PC-3 (cell line): ENCODE measurements around the gene BTBD19. TPM values are rescaled to one million over a fixed set of nuclear protein-coding genes. Genes with fewer than 3 reads are reported as not detected.

Source experiments
- ATAC-seq: fragments of 200-7000 bp; cut with Tn5 transposase; 2 replicates; pipeline ENCODE4 v1.9.1; 2020; ENCODE audit warnings: mild to moderate bottlenecking, moderate library complexity
- BruUV-seq: library from RNA; stranded (reverse); fragments of 400-500 nt; replicated peaks from 2 replicates; lab custom pipeline; 2021; lab: Mats Ljungman, UMichigan
- CTCF ChIA-PET: fragments of 300-600 bp; sonication (Branson Sonifier 250); formaldehyde crosslinking; loops from one replicate; lab custom pipeline; 2022; ENCODE audit warnings: antibody characterized with exemption; lab: Charles Lee
- POLR2A ChIA-PET: fragments of 300-600 bp; sonication (Branson Sonifier 250); formaldehyde crosslinking; loops from one replicate; lab custom pipeline; 2022; ENCODE audit warnings: antibody characterized with exemption; ENCODE audit not compliant: unreplicated experiment; lab: Charles Lee
- DNase-seq: peaks from one replicate; pipeline ENCODE4 v3.0.0-alpha.2; 2015
- H2AFZ ChIP-seq: fragments of 300-600 bp; sonication (generic); 2 replicates; pipeline ENCODE4 v1.6.0; 2016; ENCODE audit warnings: antibody characterized with exemption, low read length
- H3F3A ChIP-seq: fragments of 300-600 bp; sonication (generic); one replicate; pipeline ENCODE4 v1.6.0; 2017; ENCODE audit warnings: antibody characterized with exemption, low read length, control low read depth, mild to moderate bottlenecking; ENCODE audit not compliant: unreplicated experiment
- H3K27ac ChIP-seq: fragments of 300-600 bp; sonication (generic); 2 replicates; pipeline ENCODE4 v1.5.1; 2016; ENCODE audit warnings: mild to moderate bottlenecking, low read length
- H3K27me3 ChIP-seq: fragments of 300-600 bp; sonication (generic); 2 replicates; pipeline ENCODE4 v1.6.1; 2016; ENCODE audit warnings: low read length, mixed read lengths
- H3K36me3 ChIP-seq: fragments of 300-600 bp; sonication (generic); 2 replicates; pipeline ENCODE4 v1.6.1; 2016; ENCODE audit warnings: low read depth, mixed run types, low read length, mixed read lengths
- H3K4me1 ChIP-seq: fragments of 300-600 bp; sonication (generic); 2 replicates; pipeline ENCODE4 v1.5.1; 2016; ENCODE audit warnings: low read length; ENCODE audit not compliant: insufficient read depth
- H3K4me2 ChIP-seq: fragments of 300-600 bp; sonication (generic); 2 replicates; pipeline ENCODE4 v1.6.0; 2016; ENCODE audit warnings: low read length
- H3K4me3 ChIP-seq: fragments of 300-600 bp; sonication (generic); 2 replicates; pipeline ENCODE4 v1.5.1; 2016; ENCODE audit warnings: mild to moderate bottlenecking, low read length, mixed read lengths
- H3K79me2 ChIP-seq: fragments of 300-600 bp; sonication (generic); 2 replicates; pipeline ENCODE4 v1.6.1; 2017; ENCODE audit warnings: low read length, mixed read lengths
- H3K9ac ChIP-seq: fragments of 300-600 bp; sonication (generic); 2 replicates; pipeline ENCODE4 v1.6.0; 2016; ENCODE audit warnings: mild to moderate bottlenecking, low read length
- H3K9me2 ChIP-seq: fragments of 300-600 bp; sonication (generic); replicated peaks from 2 replicates; pipeline ENCODE4 v1.6.1; 2016; ENCODE audit warnings: mixed run types, low read length, mixed read lengths
- H3K9me3 ChIP-seq: fragments of 300-600 bp; sonication (generic); 2 replicates; pipeline ENCODE4 v1.6.1; 2016; ENCODE audit warnings: low read length, mixed read lengths
- H4K20me1 ChIP-seq: fragments of 300-600 bp; sonication (generic); 2 replicates; pipeline ENCODE4 v1.6.1; 2016; ENCODE audit warnings: low read length, mixed read lengths
- EZH2 ChIP-seq: fragments of 300-600 bp; sonication (generic); IDR thresholded peaks from one replicate; pipeline ENCODE4 v1.6.1; 2017; ENCODE audit warnings: antibody characterized with exemption, mild to moderate bottlenecking, low read length; ENCODE audit not compliant: unreplicated experiment
- EZH2phosphoT487 ChIP-seq: fragments of 300-600 bp; sonication (generic); IDR thresholded peaks from 2 replicates; pipeline ENCODE4 v1.6.1; 2018; ENCODE audit warnings: mild to moderate bottlenecking, antibody characterized with exemption, low read length, borderline replicate concordance
- intact Hi-C: fragments of 100-400 bp; cut with micrococcal nuclease; formaldehyde crosslinking; loops from 2 replicates; pipeline ENCODE4 v1.9.0; 2023
- total RNA-seq: library from RNA; depleted of rRNA; stranded (reverse); fragments of >200 nt; gene quantifications from 2 replicates; pipeline ENCODE4 v1.2.3, GENCODE V29; 2014
- TF ChIP-seq, protein P1 (sequence below): fragments of 300-600 bp; sonication (generic); conservative IDR thresholded peaks from 2 replicates; pipeline ENCODE4 v1.5.1; 2017; ENCODE audit warnings: antibody characterized with exemption, low read depth, mild to moderate bottlenecking, low read length

BTBD19 gene
- total RNA-seq, 1 experiment from 2014 or later, result 0.58 TPM

DNA sequence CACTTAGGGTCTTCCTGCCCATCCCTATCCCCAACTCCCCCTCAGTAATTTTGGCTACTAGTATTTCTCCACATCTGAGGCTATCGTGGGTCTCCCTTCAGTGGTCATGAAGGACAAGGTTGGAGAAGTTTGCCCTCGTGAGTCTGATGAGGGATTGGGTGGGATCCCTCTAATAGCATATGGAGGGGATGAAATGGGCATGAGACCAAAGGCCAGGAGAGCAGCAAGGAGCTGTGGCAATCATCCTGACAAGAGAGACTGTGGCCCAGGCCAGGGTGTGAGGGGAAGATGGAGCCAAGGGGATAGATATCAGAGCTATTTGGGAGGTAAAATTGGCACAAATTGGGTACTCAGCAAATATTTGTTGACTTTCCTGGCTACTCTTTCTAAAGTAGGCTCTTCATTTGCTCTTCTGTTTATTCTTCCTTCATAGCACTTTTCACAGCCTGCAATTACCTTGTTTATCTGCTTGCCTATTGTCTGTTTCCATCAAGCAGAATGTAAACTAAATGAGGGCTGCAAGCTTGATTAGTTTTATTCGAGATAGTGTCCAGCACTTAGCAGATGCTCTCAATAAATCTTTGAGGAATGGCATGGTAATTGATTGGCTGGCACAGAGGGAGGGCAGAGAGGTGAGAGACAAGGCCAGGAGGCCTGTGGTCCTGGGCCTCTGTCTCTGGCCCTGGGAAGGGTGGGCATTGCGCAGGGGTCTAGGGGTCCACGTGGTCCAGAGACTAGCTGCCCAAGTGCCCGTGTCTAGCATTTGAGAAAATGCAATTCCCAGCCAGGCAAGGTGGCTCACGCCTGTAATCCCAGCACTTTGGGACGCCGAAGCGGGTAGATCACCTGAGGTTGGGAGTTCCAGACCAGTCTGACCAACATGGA, 9.6 kb upstream of the BTBD19 start:
- no peak overlapping the region for H3K4me3 ChIP-seq
- no peaks in the 10 kb centered on the region for H3K9me3 ChIP-seq
- ChIA-PET POLR2A (no interaction called here), CTCF (no interaction called here)
- H3F3A ChIP-seq, result no peaks in the 10 kb centered on the region
- DNase-seq, result no peak
- H3K9me2 ChIP-seq, result no peaks in the 10 kb centered on the region
- H3K27ac ChIP-seq, result no peak overlapping the region
- no peaks in the 10 kb centered on the region for H3K27me3 ChIP-seq
- peaks cover 22% of the 10 kb centered on the region for H3K79me2 ChIP-seq
- TF ChIP-seq EZH2 (no peak), EZH2phosphoT487 (no peak)
- TF ChIP-seq, protein P1, sequence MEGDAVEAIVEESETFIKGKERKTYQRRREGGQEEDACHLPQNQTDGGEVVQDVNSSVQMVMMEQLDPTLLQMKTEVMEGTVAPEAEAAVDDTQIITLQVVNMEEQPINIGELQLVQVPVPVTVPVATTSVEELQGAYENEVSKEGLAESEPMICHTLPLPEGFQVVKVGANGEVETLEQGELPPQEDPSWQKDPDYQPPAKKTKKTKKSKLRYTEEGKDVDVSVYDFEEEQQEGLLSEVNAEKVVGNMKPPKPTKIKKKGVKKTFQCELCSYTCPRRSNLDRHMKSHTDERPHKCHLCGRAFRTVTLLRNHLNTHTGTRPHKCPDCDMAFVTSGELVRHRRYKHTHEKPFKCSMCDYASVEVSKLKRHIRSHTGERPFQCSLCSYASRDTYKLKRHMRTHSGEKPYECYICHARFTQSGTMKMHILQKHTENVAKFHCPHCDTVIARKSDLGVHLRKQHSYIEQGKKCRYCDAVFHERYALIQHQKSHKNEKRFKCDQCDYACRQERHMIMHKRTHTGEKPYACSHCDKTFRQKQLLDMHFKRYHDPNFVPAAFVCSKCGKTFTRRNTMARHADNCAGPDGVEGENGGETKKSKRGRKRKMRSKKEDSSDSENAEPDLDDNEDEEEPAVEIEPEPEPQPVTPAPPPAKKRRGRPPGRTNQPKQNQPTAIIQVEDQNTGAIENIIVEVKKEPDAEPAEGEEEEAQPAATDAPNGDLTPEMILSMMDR, result no peak
- no peak overlapping the region for H2AFZ ChIP-seq
- H3K4me2 ChIP-seq, result no peak overlapping the region
- peaks cover 12% of the 10 kb centered on the region for H4K20me1 ChIP-seq
- peaks cover 16% of the 10 kb centered on the region for H3K4me1 ChIP-seq
- H3K36me3 ChIP-seq, result peaks cover 4% of the 10 kb centered on the region; the same call in 1 of the 2 replicates
- BruUV-seq, result no TSS peak
- no peak for ATAC-seq
- intact Hi-C loops, result no loop called here
- no peak overlapping the region for H3K9ac ChIP-seq

DNA sequence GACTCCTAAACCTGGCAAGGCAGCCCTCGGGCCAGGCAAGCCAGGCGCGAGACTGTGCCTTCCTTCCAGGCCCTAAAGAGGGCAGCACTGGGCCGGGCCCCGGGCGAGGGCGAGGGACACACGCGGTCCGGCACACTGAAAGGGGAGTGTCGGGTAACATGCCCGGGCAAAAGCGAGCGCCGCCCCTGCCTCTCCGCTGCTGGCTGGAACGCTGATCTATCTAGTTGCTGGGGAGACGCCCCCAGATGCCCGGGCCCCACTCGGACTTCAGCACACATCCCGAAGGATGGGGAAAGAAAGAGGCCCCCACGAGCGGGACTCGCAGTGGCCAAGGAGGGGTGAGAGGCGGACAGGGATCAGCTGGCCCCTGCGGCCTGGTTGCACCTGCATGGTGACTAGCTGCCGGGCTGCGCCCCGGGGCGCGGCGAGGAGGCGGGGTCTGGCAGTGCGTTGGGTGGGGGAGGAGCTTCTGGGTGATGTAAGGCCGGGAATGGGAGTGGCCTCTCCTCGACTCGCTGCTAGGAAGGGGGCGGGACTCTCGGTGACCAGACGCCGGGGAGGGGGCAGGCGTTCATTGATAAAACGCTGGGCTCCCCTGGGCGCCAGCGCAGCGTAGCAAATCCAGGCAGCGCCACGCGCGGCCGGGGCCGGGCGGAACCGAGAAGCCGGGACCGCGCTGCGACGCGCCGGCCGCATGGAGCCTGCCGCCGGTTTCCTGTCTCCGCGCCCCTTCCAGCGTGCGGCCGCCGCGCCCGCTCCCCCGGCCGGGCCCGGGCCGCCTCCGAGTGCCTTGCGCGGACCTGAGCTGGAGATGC, 8.3 kb upstream of the BTBD19 start, which contains the start of gene PLK3:
Gene PLK3, plus strand, starts transcription at position 608 of the 815 bp plus-strand sequence. Its CDS starts 87 bp downstream, at position 695.
- Histone ChIP-seq H3K36me3 (peaks cover 4% of the 10 kb centered on the region; the same call in 1 of the 2 replicates), H3F3A (no peaks in the 10 kb centered on the region), H3K27ac (peak within 1 kb of the TSS; percentile 77), H3K9me2 (no peaks in the 10 kb centered on the region), H3K9me3 (no peaks in the 10 kb centered on the region), H2AFZ (peak within 1 kb of the TSS; percentile 80), H3K4me1 (peaks cover 16% of the 10 kb centered on the region), H4K20me1 (peaks cover 12% of the 10 kb centered on the region), H3K79me2 (peaks cover 22% of the 10 kb centered on the region), H3K4me2 (peak within 1 kb of the TSS; percentile 100), H3K9ac (peak within 1 kb of the TSS; percentile 94), H3K27me3 (no peaks in the 10 kb centered on the region), H3K4me3 (peak within 1 kb of the TSS; percentile 98)
- DNase-seq (peak; percentile 96), ATAC-seq (peak; percentile 85)
- TSS peak; percentile 83 for BruUV-seq
- intact Hi-C loops, result no loop called here
- POLR2A ChIA-PET, result interaction anchor here (0.5 to 1.0 kb wide), 15 partner anchors 8 to 1432 kb away, joined by 3 to 15 read pairs (median 4); partner anchors contain the start of genes BTBD19, ELOVL1, RNU5D-1 and RPS8
- TF ChIP-seq EZH2phosphoT487, result no peak
- TF ChIP-seq, protein P1, result peak; percentile 83
- CTCF ChIA-PET, result interaction anchor here (0.6 to 1.0 kb wide), 5 partner anchors 9 to 621 kb away, joined by 3 to 13 read pairs (median 5); no protein-coding TSS in a partner anchor
